Measurements from ENCODE around the gene SUMO3.

DNA sequence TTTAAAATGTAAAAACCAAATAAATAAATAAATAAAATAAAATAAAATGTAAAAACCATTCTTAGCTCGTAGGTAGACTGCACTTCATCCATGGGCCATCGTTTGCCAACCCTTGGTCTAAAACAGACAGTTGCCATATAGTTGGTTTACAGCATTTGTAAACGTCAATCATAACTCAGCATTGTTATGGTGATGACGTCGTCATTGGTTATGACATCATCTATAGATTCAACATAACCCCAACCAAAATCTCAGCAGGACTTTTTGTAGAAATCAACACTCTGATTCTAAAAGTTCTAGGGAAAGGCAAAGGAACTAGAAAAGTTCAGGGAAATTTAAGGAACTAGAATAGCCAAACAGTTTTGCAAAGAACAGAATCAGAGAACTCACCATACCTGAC is 15.8 kb upstream of the SUMO3 start:
- TF ChIP-seq, protein P1, sequence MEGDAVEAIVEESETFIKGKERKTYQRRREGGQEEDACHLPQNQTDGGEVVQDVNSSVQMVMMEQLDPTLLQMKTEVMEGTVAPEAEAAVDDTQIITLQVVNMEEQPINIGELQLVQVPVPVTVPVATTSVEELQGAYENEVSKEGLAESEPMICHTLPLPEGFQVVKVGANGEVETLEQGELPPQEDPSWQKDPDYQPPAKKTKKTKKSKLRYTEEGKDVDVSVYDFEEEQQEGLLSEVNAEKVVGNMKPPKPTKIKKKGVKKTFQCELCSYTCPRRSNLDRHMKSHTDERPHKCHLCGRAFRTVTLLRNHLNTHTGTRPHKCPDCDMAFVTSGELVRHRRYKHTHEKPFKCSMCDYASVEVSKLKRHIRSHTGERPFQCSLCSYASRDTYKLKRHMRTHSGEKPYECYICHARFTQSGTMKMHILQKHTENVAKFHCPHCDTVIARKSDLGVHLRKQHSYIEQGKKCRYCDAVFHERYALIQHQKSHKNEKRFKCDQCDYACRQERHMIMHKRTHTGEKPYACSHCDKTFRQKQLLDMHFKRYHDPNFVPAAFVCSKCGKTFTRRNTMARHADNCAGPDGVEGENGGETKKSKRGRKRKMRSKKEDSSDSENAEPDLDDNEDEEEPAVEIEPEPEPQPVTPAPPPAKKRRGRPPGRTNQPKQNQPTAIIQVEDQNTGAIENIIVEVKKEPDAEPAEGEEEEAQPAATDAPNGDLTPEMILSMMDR (IDR thresholded peaks at IDR 0.05; ENCODE audit: control extremely low read depth in 1 of 3, insufficient read depth in 1 of 3, low read depth in 1 of 3, low read length in 3 of 3) = no peak
- TF ChIP-seq EZH2 (IDR thresholded peaks at IDR 0.05; ENCODE audit: low read depth, low read length, severe bottlenecking) = no peak
